AG10803 (cell line): ENCODE data around the gene AGPS.
A peak's percentile ranks its signal among the peaks of the same experiment; 100 is the strongest.

Source experiments
- DNase-seq: peaks from one replicate; pipeline ENCODE4 v3.0.0; 2010; ENCODE audit warnings: low read depth
- H3K4me3 ChIP-seq: 2 replicates; pipeline ENCODE4 v1.5.1; 2011; ENCODE audit warnings: mild to moderate bottlenecking, low read length, control low read depth
- TF ChIP-seq, protein P1 (sequence below): conservative IDR thresholded peaks from 2 replicates; pipeline ENCODE4 v1.5.1; 2011; ENCODE audit warnings: mild to moderate bottlenecking, low read length, control low read depth, inconsistent platforms

AGPS gene

GRCh38 chr2:177552422-177553175, 160.0 kb downstream of the AGPS start:
- peak; percentile 87 for DNase-seq
- TF ChIP-seq, protein P1, sequence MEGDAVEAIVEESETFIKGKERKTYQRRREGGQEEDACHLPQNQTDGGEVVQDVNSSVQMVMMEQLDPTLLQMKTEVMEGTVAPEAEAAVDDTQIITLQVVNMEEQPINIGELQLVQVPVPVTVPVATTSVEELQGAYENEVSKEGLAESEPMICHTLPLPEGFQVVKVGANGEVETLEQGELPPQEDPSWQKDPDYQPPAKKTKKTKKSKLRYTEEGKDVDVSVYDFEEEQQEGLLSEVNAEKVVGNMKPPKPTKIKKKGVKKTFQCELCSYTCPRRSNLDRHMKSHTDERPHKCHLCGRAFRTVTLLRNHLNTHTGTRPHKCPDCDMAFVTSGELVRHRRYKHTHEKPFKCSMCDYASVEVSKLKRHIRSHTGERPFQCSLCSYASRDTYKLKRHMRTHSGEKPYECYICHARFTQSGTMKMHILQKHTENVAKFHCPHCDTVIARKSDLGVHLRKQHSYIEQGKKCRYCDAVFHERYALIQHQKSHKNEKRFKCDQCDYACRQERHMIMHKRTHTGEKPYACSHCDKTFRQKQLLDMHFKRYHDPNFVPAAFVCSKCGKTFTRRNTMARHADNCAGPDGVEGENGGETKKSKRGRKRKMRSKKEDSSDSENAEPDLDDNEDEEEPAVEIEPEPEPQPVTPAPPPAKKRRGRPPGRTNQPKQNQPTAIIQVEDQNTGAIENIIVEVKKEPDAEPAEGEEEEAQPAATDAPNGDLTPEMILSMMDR: no peak
- H3K4me3 ChIP-seq: peak overlapping the region; percentile 89

DNA sequence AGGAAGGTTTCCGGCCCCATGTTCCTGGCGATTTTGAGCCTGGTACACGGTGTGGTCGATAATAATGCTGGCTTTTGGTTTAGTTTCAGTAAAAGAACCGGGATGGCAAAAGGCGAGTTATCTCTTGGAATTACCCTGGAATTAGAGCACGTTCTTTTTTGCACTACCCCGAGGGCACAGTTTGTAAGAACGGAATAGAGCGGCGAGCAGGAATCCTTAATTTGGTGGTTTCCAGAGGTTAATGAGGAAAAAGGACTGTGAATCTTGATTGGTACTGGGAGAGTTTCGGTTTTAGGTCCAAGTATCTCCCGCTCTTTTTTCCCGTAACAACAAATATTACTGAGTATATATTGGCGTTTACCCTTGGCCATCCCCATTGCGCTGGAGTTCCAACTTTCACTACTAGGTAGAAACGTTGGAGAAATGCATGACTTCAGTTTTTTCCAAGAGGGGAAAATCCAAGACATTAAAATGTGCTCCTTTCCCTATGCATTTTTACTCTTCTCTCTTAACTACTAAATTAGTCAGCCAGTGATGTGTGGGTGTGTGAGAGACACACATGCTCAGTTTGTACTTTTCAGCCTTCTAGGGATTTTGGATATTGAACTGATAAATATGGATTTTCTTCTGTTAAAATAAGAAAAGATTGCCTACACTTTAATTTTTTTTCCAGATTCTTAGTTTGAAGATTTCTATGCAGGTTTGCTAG, 160.8 kb downstream of the AGPS start:
- DNase-seq: peak; percentile 9
- H3K4me3 ChIP-seq: peak overlapping the region; percentile 89
- TF ChIP-seq, protein P1: no peak

DNA sequence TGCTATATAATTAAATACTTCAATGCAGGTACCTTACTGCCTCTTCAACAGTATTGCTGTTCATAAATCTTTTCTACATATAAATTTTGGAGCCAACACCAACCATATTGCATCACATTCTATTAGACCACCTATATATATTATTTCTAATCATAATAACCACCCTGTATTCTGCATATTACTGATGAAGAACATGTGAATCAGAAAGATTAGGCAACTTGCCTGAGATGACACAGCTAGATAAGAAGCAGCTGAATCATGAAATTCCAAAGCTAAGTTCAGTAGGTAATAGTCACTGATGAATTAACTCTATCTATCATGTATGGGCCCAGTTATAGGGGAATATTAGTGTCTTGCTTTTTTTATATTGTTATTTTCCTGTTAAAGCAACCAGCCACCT, 161.8 kb downstream of the AGPS start:
- no peak overlapping the region for H3K4me3 ChIP-seq
- TF ChIP-seq, protein P1: no peak
- no peak for DNase-seq

GRCh38 chr2:177556153-177556552, 163.6 kb downstream of the AGPS start:
- no peak for DNase-seq
- H3K4me3 ChIP-seq: no peak overlapping the region
- TF ChIP-seq, protein P1: no peak

DNA sequence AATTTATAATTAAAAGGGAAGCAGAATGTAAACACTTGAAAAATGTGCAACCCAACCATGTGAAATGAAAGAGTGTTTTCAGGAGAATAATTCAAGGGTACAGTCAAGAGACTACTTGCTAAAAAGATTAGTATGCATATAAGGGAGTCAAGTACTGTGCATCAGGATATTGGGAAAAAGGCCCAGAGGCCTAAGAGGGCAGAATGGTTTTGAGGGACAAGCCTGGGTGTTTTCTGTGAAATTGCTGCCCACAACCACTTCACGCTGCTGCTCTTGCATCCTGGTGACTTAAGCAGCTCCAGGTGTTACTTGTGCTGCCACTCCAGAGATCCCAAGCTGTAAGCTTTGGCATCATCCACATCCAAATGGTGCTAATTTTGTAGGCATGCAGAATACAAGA, 165.2 kb downstream of the AGPS start:
- no peak for DNase-seq
- no peak overlapping the region for H3K4me3 ChIP-seq
- TF ChIP-seq, protein P1: no peak

- TF ChIP-seq, protein P1: no peak
- DNase-seq: no peak
- no peak overlapping the region for H3K4me3 ChIP-seq
Measured at GRCh38 chr2:177559638-177560037, 167.1 kb downstream of the AGPS start.

DNA sequence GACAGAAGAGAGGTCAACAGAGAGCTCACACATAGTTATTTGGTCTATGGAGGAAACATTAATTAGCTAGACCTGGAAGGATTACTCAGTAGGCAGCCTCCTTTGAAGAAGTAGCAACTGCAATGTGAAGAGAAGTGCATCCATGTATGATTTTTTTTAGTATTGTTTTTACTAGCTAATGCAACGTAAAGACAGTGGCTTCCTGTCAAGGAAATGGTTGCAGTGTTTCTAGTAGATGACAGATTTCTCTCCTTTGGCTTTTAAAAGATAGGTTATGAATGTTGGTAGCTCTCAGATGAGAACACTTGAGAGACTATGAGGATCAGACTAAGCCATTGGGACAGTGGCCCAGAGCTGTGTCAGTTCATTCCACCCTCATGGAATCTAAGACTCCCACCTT, 175.8 kb downstream of the AGPS start:
- no peak for DNase-seq
- TF ChIP-seq, protein P1: no peak
- H3K4me3 ChIP-seq: no peak overlapping the region
